CD4-positive, alpha-beta T cell treated with Interleukin-1 beta for 1 hour (primary cell): Measurements from ENCODE around the gene MIP.
"Not testable (repeated sequence)": the region's sequence is repeated elsewhere in the genome, so short reads cannot be mapped to it uniquely, and the experiment has no call there.

Source experiments
- DNase-seq, 2 donors: peaks; one replicate each; pipeline ENCODE4 v3.0.0-alpha.2; 2020 to 2022

Gene MIP

GRCh38 chr12:56462565-56462964 is 8.1 kb upstream of the MIP start:
- no peak for DNase-seq

GRCh38 chr12:56461235-56462159 is 7.0 kb upstream of the MIP start:
- no peak for DNase-seq

GRCh38 chr12:56457817-56458216 is 3.4 kb upstream of the MIP start:
- DNase-seq = no peak

- DNase-seq = no peak
These were observed 3.3 kb downstream of the MIP start for GRCh38 chr12:56451147-56451546.

GRCh38 chr12:56450241-56450640 is 4.2 kb downstream of the MIP start:
- DNase-seq = no peak

DNA sequence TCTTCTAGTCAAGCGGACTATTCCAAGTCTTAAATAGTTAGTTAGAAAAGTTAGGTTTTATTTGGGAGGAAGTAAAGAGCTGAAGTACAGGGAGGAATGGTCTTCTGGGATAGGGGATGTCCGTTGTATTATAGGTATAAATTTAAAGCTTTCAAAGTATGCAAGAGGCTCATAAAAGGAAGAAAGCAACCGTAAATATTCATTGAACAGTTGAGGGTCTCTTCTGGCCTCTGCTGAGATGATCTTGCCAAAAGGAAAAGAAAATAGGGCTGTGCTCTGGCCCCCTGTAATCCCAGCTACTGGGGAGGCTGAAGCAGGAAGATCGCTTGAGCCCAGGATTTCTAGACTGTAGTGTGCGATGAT is 4.9 kb downstream of the MIP start:
- DNase-seq = no peak

DNA sequence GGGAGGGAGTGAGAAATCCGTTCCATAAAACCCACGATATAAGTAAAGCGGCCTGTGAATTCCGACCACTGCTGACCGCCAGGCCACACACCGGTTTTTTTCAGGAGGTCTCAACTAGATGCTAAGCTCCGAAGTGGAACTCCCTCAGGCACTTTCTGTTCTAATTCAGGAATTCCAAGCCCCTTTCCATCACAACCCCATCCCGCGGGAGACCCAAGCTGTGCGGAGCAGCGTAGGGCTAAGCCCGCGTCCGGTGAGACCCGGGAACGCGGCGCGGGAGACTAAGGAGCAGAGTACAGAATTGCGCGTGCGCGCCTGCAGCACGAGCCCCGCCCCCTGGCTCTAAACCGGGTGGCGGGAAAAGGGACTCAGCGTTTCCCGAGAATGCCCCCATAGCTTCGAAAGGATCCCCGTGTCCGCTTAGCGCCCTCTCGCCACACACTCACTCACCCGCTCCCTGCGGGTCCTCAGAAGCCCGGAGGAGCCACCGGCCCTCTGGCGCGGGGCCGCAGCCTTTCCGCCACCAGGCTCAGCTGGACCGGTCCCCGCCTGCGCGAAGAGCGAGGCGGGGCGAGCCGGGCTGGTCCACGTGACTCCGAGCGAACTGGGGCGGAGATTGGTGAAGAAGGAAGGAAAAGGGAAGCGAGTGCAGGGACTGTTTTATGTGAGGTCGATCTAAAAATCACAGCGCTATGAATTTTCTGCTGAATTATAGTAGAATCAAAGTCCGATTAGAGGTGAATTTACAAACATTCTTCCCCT is 5.4 kb downstream of the MIP start, which contains the start of gene TIMELESS:
Gene TIMELESS (minus strand): TSS at position 567 of the 762 bp plus-strand sequence. CDS start 15,256 bp downstream, outside the sequence.
- DNase-seq = peak; percentile 84 to 86

GRCh38 chr12:56443208-56443607 is 11.2 kb downstream of the MIP start:
- not testable (repeated sequence) for DNase-seq

DNA sequence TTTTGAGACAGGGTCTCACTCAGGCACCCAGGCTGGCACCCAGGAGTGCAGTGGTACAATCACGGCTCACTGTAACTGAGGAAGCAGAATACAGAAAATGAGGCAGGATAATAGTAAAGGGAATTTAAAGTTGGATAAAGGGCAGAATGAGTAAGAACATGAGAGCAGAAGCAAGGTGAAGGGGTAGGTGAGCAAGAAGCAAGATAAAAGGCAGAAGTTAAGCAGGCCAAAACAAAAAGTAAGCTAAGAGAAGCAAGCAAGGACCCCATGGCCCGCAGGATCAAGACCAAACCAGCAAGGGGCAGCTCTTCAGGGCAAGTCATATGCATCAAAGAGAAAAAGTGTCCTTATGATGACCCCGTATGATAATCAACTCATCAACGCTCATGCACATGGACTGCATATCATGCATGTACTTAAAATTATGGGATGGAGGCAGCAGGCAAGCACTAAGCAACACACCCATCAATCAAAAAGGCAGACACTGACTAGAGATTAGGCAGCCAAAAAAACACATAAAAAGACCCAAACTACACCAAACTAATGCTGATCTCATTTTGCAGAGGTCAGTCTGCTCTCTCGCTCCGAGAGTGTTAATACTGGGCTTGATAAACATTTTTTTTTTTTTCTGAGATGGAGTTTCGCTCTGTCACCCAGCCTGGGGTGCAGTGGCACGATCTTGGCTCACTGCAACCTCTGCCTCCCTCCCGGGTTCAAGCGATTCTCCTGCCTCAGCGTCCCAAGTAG is 16.9 kb downstream of the MIP start:
- no peak for DNase-seq

GRCh38 chr12:56434828-56435227 is 19.6 kb downstream of the MIP start:
- no peak for DNase-seq

DNA sequence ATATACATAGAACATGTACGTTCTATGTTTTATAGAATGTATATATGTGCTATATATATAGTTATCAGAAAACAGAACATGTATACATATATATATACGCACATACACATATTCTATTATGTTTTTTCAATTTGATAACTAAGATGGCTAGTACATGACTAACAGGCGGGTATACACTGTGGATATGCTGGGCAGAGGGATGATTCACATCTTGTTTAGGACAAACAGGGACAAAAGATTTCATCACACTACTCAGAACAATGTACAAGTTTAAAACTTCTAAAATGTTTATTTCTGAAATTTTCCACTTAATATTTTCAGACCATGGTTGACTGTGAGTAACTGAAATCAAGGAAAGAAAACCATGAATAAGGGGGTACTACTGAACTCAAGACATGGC is 22.6 kb downstream of the MIP start:
- no peak for DNase-seq

DNA sequence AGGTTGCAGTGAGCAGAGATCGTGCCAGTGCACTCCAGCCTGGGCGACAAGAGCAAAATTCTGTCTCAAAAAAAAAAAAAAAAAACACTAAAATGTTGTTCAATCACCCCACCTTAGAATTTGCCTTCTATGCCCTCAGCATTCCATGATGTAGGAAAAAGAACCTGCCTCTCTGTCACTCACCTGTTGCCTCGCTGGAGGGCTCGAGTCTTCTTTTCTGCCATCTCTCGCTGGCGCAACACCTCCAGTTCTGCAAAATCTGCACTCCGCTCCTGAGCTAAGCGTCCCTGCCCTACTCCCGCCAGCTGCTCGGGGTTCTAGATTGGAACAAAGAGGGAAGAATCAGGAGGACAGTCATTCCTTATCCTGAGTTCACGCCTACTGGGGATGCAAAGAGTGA is 23.2 kb downstream of the MIP start:
- no peak for DNase-seq

GRCh38 chr12:56425940-56426438 is 28.5 kb downstream of the MIP start:
- no peak for DNase-seq

DNA sequence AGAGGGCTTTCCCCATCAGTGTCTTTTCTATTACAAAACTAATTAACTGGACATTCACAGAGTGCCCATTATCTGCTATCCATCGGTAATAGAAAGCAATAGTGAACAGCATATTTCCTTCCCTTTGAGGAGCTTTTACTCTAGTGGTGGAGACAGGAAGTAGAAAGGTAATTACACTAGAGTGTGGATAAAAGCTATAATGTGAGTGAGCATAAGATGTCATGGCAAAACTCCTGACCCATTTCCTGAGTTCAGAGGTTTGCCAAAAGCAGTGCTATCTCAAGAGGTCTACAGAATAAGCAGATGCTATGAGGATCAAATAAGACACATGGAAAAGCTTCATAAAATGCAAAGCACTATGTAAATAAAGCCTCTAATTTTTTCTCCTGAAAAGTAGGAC is 29.3 kb downstream of the MIP start:
- no peak for DNase-seq

GRCh38 chr12:56420411-56420810 is 34.0 kb downstream of the MIP start:
- DNase-seq = no peak

DNA sequence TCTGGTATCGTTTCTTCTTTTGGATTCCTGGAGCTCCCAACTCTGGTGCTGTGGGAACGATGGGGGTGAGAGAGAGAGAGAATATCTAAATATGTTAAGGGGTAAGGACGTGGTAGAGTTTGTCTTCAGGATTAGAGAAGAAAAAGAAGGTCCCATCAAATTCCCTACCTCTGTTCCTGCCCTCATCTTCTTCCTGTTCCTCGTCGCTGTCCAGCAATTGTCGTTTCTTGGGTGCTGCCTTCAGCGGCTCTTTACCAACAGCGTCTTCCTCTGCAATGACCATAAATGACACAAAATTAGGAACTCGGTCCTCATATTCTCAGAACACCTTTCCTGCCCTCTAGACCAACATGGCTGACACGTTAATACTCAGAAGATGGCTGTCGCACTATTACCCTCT is 36.7 kb downstream of the MIP start:
- DNase-seq = no peak

DNA sequence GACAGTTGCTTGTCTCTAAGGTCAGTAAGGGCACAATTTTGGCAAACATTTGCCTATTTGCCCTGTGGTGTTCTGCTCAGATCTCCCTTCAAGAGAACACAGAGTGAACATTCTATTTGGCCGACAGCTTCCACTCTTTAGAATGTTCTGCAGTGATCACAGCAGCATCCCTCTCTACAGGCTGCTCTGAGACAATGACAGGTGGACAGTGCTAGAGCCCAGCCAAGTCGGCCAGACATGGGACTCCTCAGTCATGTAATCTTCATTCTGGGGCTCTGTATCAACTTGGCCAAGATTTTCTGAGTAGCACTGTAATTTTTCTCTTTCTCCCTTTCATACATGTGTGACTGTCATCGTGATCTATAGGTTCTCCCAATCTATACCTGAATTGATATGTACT is 40.1 kb downstream of the MIP start:
- no peak for DNase-seq

- DNase-seq = no peak
These were observed 41.1 kb downstream of the MIP start for GRCh38 chr12:56413392-56413791.

DNA sequence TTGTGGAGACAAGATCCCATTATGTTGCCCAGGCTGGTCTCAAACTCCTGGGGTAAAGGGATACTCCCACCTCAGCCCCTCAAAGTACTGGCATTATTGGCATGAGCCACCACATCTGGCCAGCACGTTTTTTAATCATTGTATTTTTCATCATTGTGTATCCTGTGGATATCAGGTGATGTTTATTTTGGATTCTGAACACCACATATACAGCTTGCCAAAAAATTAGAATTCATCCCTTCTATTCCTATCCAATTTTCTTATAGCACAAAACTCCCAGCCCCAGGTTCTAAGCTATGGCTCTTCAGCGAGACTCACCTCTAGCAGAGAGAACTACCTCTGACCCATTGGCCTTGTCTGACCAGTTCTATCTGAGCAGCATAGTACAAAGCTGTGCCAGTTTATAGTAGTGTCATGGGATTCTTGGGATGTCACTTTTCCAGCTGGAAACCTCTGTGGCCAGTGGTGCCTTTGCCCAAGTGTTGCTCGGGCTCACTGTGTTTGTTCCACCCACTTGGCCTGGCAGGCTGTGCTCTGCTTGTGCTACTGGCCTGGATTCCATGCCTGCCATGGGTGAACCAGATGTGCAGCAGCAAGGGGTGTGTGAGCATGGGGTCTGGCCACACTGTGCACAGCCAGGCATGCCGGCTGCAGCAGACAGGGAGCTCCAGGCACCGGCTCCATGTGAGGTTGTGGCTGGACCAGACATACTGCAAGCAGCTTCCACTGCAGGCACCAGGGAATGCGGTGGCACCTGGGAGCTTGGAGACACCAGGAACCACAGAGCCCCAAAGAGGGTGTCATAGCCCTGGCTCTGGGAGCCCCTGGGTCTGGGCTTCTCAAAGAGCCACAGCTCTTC is 42.4 kb downstream of the MIP start:
- DNase-seq = no peak

GRCh38 chr12:56410768-56411167 is 43.7 kb downstream of the MIP start:
- DNase-seq = no peak

DNA sequence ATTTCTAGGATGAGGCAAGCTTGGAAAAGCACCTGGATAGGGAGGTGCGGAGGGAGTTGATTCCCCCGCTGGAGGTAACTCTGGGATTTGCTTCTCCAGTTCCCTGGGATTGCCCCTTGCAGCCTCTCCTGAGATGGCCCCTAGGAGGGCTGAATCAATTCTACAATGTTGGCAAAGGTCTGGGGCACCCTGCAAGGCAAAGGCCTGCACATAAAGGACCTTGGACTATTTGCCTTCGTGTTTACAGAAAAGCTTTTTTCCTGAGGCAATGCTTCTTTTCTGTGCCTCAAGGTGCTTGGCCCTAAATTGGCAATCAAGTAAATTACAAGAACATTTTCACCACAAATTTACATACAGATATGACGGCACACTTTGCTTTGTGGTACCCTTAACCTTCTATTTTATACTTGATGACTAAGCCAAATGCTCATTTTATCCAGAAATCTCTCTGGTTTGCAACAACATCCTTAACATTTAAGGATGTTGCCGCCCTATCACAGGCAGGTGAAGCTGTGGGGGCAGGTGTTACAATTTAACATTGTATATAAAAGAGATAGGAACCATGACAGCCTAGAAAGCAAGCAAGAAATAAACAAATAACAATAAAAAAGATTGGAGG is 45.5 kb downstream of the MIP start:
- DNase-seq = no peak

- DNase-seq = not testable (repeated sequence)
These were observed 50.2 kb downstream of the MIP start for GRCh38 chr12:56404227-56404626.
